Measurements from ENCODE around the gene EFHD2. TPM values are rescaled to one million over a fixed set of nuclear protein-coding genes. Genes with fewer than 3 reads are reported as not detected.

The EFHD2 gene
- total RNA-seq, 1 experiment from 2014 or later, result 48.5 TPM

DNA sequence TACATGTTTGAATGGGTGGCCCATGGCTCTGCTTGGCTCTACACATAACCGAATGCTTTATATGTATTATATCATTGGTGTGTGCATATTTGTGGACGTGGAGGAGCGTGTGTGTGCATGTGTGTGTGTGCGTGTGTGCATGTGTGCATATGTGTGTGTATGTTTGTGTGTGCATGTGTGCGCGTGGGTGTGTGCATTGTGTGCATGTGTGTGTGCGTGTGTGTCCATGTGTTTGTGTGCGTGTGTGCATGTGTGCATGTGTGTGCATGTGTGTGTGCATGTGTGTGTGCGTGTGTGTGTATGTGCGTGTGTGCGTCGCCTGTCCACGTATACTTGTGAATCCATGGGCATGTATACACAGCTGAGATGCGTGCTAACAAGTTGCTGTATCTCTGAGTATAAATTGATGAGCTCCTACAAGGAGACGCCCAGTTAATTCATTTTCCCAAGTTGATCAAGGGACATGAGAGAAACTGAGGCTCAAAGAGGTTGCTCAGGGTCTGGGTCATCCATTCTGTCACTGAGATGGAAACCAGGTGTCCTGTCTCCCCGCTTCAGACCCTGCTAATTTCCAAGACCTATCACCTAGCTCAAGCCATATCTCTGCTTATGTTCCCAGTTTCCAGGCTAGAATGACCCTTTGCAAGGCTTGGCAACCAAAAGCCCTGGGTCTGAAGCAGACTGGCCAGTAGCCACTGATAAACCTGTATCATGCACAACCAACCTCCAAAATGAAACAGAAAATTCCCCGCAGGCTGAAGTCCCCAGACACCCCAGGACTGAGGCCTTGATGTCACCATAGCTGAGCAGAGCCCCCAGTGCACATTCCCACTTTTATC, 25.8 kb downstream of the EFHD2 start:
- ChIA-PET CTCF (interaction anchor here (0.5 to 13.2 kb wide), 4 partner anchors 107 to 303 kb away, joined by 3 to 165 read pairs (median 3); no protein-coding TSS in a partner anchor), POLR2A (interaction anchor here (0.6 to 1.2 kb wide), 2 partner anchors 8 to 196 kb away, joined by 3 to 4 read pairs; no protein-coding TSS in a partner anchor)
- BruUV-seq (replicated peaks), result no TSS peak
- no peak for DNase-seq (ENCODE audit: unreplicated experiment)
- Mint-ChIP-seq H3K27me3 (ENCODE audit: insufficient read depth, unreplicated experiment) (no peaks in the 10 kb centered on the region), H3K36me3 (ENCODE audit: insufficient read depth, unreplicated experiment) (no peaks in the 10 kb centered on the region), H3K4me3 (ENCODE audit: unreplicated experiment) (no peak overlapping the region), H3K9me3 (ENCODE audit: unreplicated experiment) (no peaks in the 10 kb centered on the region), H3K4me1 (ENCODE audit: insufficient read depth, unreplicated experiment) (peaks cover 6% of the 10 kb centered on the region), H3K27ac (ENCODE audit: low read depth, unreplicated experiment) (no peak overlapping the region)
- intact Hi-C loops (cut with micrococcal nuclease), result loop anchor here (10.0 kb wide), 1 partner anchor 69 kb away; no protein-coding TSS in a partner anchor
- TF ChIP-seq, protein P1, sequence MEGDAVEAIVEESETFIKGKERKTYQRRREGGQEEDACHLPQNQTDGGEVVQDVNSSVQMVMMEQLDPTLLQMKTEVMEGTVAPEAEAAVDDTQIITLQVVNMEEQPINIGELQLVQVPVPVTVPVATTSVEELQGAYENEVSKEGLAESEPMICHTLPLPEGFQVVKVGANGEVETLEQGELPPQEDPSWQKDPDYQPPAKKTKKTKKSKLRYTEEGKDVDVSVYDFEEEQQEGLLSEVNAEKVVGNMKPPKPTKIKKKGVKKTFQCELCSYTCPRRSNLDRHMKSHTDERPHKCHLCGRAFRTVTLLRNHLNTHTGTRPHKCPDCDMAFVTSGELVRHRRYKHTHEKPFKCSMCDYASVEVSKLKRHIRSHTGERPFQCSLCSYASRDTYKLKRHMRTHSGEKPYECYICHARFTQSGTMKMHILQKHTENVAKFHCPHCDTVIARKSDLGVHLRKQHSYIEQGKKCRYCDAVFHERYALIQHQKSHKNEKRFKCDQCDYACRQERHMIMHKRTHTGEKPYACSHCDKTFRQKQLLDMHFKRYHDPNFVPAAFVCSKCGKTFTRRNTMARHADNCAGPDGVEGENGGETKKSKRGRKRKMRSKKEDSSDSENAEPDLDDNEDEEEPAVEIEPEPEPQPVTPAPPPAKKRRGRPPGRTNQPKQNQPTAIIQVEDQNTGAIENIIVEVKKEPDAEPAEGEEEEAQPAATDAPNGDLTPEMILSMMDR (IDR thresholded peaks at IDR 0.05; ENCODE audit: unreplicated experiment), result no peak

DNA sequence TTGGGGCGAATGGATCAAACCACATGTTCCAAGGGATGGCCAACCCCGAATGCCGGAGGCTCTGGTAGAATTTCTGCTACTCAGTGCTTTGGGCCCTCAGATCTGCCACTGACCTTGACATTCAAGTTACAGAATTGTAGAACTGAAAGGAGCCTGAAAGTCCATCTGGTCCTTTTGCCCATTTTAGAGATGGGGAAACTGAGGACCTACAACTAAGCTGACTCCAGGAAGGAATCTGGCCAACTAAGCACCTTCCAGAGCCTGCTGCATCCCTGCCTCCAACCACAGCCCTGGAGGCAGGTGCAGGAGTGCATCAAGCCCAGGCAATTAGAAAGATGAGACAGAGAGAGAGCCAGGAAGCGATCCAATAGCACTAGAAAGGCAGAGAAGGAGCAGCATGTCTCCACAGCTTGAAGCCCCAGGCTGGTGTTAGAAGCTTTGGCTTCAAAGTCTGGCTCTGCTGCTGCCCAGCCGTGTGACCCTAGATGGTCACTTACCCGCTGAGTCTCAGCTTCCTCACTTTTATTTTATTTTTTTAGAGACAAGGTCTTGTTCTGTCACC, 27.3 kb downstream of the EFHD2 start:
- no TSS peak for BruUV-seq (replicated peaks)
- Mint-ChIP-seq H3K4me3 (ENCODE audit: unreplicated experiment) (no peak overlapping the region), H3K9me3 (ENCODE audit: unreplicated experiment) (no peaks in the 10 kb centered on the region), H3K4me1 (ENCODE audit: insufficient read depth, unreplicated experiment) (peaks cover 6% of the 10 kb centered on the region), H3K36me3 (ENCODE audit: insufficient read depth, unreplicated experiment) (no peaks in the 10 kb centered on the region), H3K27me3 (ENCODE audit: insufficient read depth, unreplicated experiment) (no peaks in the 10 kb centered on the region), H3K27ac (ENCODE audit: low read depth, unreplicated experiment) (no peak overlapping the region)
- POLR2A ChIA-PET, result interaction anchor here (0.6 to 0.7 kb wide), 2 partner anchors 12 to 806 kb away, joined by 3 to 5 read pairs; no protein-coding TSS in a partner anchor
- CTCF ChIA-PET, result interaction anchor here (0.6 kb wide), 1 partner anchor 620 kb away, joined by 5 read pairs; no protein-coding TSS in a partner anchor
- TF ChIP-seq, protein P1 (IDR thresholded peaks at IDR 0.05; ENCODE audit: unreplicated experiment), result no peak
- intact Hi-C loops (cut with micrococcal nuclease), result loop anchor here (10.0 kb wide), 1 partner anchor 68 kb away; no protein-coding TSS in a partner anchor
- DNase-seq (ENCODE audit: unreplicated experiment), result no peak

DNA sequence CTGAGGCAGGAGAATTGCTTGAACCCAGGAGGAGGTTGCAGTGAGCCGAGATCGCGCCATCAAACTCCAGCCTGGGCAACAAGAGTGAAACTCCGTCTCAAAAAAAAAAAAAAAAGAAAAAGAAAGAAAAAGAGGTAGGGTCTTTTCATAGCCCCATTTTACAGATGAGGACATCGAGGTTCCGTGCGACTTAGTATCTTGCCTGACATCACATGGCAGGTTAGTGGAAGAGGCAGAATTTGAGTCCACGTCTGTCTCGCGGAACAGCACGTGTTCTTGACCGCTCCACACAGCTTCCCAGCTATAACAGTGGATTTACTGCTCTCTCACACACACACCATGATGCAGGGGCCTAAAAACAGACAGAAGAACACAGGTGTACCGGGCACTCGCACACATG, 29.6 kb downstream of the EFHD2 start:
- ChIA-PET POLR2A (no interaction called here), CTCF (interaction anchor here (0.7 to 1.5 kb wide), 2 partner anchors 116 to 372 kb away, joined by 3 to 7 read pairs; no protein-coding TSS in a partner anchor)
- no peaks in the 10 kb centered on the region for H3K4me1 Mint-ChIP-seq (ENCODE audit: insufficient read depth, unreplicated experiment)
- H3K4me3 Mint-ChIP-seq (ENCODE audit: unreplicated experiment), result no peak overlapping the region
- intact Hi-C loops (cut with micrococcal nuclease), result loop anchor here (10.0 kb wide), 1 partner anchor 65 kb away; no protein-coding TSS in a partner anchor
- H3K36me3 Mint-ChIP-seq (ENCODE audit: insufficient read depth, unreplicated experiment), result no peaks in the 10 kb centered on the region
- H3K27me3 Mint-ChIP-seq (ENCODE audit: insufficient read depth, unreplicated experiment), result no peaks in the 10 kb centered on the region
- DNase-seq (ENCODE audit: unreplicated experiment), result no peak
- BruUV-seq (replicated peaks), result no TSS peak
- TF ChIP-seq, protein P1 (IDR thresholded peaks at IDR 0.05; ENCODE audit: unreplicated experiment), result no peak
- no peaks in the 10 kb centered on the region for H3K9me3 Mint-ChIP-seq (ENCODE audit: unreplicated experiment)
- no peak overlapping the region for H3K27ac Mint-ChIP-seq (ENCODE audit: low read depth, unreplicated experiment)

DNA sequence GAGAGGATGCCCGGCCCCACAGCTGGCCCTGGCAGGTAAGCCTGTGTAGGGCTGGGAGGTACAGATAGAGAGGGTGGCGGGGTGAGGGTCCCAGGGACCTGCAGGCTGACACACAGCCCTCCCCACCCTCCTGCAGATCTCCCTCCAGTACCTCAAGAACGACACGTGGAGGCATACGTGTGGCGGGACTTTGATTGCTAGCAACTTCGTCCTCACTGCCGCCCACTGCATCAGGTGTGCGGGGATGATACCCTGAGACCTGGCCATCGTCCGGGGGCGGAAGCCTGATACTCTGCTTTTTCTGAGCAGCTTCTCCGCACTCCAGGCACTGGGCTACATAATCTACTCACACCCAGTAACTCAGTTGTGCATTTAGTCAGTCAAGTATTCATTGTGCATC, 30.7 kb downstream of the EFHD2 start:
- H3K4me1 Mint-ChIP-seq (ENCODE audit: insufficient read depth, unreplicated experiment), result no peaks in the 10 kb centered on the region
- ChIA-PET CTCF (interaction anchor here (0.6 to 2.6 kb wide), 3 partner anchors 8 to 366 kb away, joined by 4 to 7 read pairs (median 5); no protein-coding TSS in a partner anchor), POLR2A (interaction anchor here (0.7 kb wide), 1 partner anchor 128 kb away, joined by 5 read pairs; no protein-coding TSS in a partner anchor)
- no peaks in the 10 kb centered on the region for H3K36me3 Mint-ChIP-seq (ENCODE audit: insufficient read depth, unreplicated experiment)
- intact Hi-C loops (cut with micrococcal nuclease), result no loop called here
- H3K27ac Mint-ChIP-seq (ENCODE audit: low read depth, unreplicated experiment), result no peak overlapping the region
- TF ChIP-seq, protein P1 (IDR thresholded peaks at IDR 0.05; ENCODE audit: unreplicated experiment), result no peak
- BruUV-seq (replicated peaks), result no TSS peak
- DNase-seq (ENCODE audit: unreplicated experiment), result no peak
- H3K4me3 Mint-ChIP-seq (ENCODE audit: unreplicated experiment), result no peak overlapping the region
- no peaks in the 10 kb centered on the region for H3K27me3 Mint-ChIP-seq (ENCODE audit: insufficient read depth, unreplicated experiment)
- H3K9me3 Mint-ChIP-seq (ENCODE audit: unreplicated experiment), result no peaks in the 10 kb centered on the region

Data from MCF 10A (cell line).